Measurements from ENCODE around the gene PLCB4.

Gene PLCB4

DNA sequence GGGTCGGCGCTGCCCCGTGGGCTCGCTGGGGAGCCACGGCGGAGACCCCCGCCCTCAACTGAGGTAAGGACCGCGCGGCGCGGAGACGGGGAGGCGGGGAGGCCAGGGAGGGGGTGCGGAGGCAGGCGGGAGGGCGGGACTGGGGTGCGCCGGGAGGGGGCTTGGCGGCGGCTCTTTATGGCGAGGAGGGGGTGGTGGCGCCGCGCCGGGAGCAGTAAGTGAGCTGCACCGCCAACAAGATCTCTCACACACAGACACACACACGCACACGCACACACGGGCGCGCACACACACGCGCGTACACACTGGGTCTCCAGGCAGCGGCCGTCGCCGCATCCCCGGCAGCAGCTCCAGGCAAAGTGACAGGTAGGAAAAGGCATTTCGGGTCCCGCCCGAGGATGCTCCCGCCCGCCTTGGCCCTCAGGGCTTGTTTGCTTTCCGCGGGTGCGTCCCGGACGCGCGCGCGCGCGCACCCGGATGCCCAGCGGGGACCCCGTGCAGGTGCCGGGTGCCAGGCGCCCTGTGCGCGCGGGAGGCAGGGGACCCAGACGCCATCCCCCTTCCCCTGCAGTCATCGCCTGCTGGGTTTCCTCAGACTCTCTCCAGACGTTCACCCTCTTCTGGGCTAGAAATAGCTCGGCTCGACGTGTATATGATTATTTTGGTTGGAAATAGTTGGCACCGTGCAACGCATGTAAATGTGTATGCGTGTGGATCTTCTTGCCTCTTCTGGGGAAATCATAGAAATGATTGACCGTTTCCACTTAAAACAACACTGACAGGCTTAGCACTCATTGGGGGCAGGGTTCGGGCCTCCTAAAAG, at the start of gene PLCB4:
PLCB4 (plus strand) TSS at position 247 of the 823 bp plus-strand sequence. CDS start 238,728 bp downstream, outside the sequence.
- no peak within 1 kb of the TSS for H3K27ac Mint-ChIP-seq
- ATAC-seq: no peak
- DNase-seq (ENCODE audit: low spot score in 2 of 2): no peak
- H3K4me1 Mint-ChIP-seq: no peaks in the 10 kb centered on the region
- no peak within 1 kb of the TSS for H3K4me3 Mint-ChIP-seq
- no peaks in the 10 kb centered on the region for H3K36me3 Mint-ChIP-seq
- peaks cover 9% of the 10 kb centered on the region for H3K9me3 Mint-ChIP-seq

DNA sequence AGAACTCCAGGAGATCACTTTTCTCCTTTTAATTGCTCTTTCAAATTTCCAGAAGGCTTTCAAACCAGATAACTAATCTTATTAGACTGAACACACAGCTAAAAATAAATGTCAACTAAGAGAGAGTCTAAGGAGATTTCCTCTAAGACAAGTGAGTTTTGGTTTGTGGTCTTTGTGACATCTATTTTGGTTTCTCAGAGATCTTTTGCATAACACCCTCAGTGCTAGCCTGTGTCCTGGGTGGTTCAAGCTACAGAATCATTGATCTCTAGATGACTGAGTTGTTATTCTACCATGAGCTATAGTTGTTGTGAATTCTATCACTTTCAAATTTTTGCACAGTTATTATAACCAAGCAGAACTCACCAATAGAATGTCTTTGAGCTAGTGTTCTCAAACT, 49.1 kb upstream of the PLCB4 start:
- Mint-ChIP-seq H3K9me3 (peaks cover 9% of the 10 kb centered on the region), H3K4me1 (no peaks in the 10 kb centered on the region), H3K27ac (no peak overlapping the region), H3K4me3 (no peak overlapping the region), H3K36me3 (no peaks in the 10 kb centered on the region)
- DNase-seq (ENCODE audit: low spot score in 2 of 2): no peak
- no peak for ATAC-seq

DNA sequence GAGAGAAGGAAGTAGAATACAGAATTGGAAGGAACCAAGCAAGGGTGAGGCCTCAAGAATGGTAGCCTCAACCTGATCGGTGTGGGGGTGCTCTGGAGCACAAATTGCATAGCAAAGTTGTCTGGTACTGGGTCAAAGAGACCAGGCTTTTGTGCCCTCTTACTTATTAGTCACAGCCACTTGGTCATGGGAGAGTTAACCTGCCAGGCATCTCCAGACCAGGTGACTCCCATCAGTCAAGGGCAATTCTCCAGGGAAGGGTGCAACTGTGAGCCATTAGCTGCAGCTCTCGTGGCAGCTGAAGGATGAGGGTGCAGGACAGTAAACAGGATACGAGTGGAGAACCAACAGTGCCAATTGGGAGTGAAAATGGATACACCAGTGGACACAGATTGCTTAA, 47.7 kb upstream of the PLCB4 start:
- H3K9me3 Mint-ChIP-seq: peaks cover 9% of the 10 kb centered on the region
- no peaks in the 10 kb centered on the region for H3K4me1 Mint-ChIP-seq
- no peak for ATAC-seq
- no peak for DNase-seq (ENCODE audit: low spot score in 2 of 2)
- no peaks in the 10 kb centered on the region for H3K36me3 Mint-ChIP-seq
- no peak overlapping the region for H3K4me3 Mint-ChIP-seq
- H3K27ac Mint-ChIP-seq: no peak overlapping the region

DNA sequence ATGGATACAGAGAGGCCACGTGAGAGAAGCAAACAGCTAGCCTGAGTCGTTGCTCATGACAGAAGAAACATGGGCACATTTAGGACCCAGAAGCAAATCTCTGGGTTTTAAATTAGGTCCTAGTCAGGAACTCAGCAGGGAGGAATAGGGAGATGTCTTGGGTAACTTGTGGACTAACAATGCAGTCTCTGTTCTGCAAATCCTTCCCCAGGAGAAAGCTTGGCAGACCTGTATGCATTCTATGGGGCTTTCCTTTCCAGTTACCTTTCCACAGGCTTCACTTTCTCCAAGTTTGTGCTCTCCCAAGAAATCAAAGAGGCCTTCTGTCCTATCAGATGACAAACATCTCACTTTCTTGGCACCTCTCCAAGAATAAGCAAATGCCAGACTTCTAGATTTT, 47.2 kb upstream of the PLCB4 start:
- Mint-ChIP-seq H3K4me3 (no peak overlapping the region), H3K9me3 (peaks cover 9% of the 10 kb centered on the region), H3K27ac (no peak overlapping the region), H3K36me3 (no peaks in the 10 kb centered on the region), H3K4me1 (no peaks in the 10 kb centered on the region)
- DNase-seq (ENCODE audit: low spot score in 2 of 2): no peak
- ATAC-seq: no peak

DNA sequence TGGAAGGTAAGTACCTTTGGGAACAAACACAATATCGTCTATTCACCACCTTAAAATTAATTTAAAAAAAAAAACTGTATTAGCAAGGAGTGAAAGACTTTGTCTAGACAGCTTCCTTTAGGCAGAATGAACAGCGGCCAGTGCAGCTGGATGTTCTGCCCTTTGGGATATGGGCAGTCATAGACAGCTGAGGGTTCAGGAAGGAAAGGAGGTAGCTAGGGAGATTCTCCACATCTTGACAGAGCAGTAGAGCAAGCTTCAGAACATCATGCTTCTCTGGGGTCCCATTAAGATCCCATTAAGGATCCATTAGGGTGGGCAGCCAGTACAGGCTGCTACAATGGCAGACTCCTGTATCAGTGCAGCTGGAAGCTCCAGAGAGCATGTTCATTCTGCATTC, 46.5 kb upstream of the PLCB4 start:
- H3K9me3 Mint-ChIP-seq: peaks cover 9% of the 10 kb centered on the region
- H3K36me3 Mint-ChIP-seq: no peaks in the 10 kb centered on the region
- ATAC-seq (no peak), DNase-seq (ENCODE audit: low spot score in 2 of 2) (no peak)
- no peaks in the 10 kb centered on the region for H3K4me1 Mint-ChIP-seq
- H3K4me3 Mint-ChIP-seq: no peak overlapping the region
- no peak overlapping the region for H3K27ac Mint-ChIP-seq

DNA sequence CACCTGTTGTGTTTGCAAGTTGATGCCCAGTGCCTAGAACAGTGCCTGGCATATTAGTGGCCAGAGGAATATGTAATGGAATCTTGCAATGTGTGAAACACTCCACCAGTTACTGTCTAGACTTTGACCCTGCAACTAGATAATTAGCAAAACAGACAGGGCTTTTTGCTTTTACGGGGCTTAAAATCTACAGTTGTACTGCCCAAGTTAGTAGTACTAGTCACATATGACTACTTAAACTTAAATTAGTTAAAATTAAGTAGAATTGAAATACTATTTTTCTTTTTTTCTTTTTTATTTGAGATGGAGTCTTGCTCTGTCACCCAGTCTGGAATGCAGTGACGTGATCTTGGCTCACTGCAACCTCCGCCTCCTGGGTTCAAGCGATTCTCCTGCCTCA, 44.3 kb upstream of the PLCB4 start:
- Mint-ChIP-seq H3K27ac (no peak overlapping the region), H3K9me3 (peaks cover 9% of the 10 kb centered on the region), H3K4me1 (no peaks in the 10 kb centered on the region), H3K4me3 (no peak overlapping the region), H3K36me3 (no peaks in the 10 kb centered on the region)
- DNase-seq (ENCODE audit: low spot score in 2 of 2) (no peak), ATAC-seq (no peak)

DNA sequence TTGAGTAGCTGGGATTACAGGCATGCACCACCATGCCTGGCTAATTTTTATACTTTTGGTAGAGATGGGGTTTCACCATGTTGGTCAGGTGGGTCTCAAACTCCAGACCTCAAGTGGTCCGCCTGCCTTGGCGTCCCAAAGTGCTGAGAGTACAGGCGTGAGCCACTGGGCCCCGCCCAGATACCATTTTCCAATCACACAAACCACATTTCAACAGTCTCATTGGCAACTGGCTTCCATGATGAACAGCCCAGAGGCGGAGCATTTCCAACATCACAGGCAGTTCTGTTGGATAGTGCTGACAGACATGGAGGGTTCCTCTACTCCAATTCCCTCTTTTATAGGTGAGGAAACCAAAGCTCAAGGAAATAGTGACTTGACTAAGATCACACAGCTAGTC, 43.9 kb upstream of the PLCB4 start:
- Mint-ChIP-seq H3K4me1 (no peaks in the 10 kb centered on the region), H3K4me3 (no peak overlapping the region), H3K9me3 (peaks cover 9% of the 10 kb centered on the region), H3K36me3 (no peaks in the 10 kb centered on the region), H3K27ac (no peak overlapping the region)
- DNase-seq (ENCODE audit: low spot score in 2 of 2) (no peak), ATAC-seq (no peak)

DNA sequence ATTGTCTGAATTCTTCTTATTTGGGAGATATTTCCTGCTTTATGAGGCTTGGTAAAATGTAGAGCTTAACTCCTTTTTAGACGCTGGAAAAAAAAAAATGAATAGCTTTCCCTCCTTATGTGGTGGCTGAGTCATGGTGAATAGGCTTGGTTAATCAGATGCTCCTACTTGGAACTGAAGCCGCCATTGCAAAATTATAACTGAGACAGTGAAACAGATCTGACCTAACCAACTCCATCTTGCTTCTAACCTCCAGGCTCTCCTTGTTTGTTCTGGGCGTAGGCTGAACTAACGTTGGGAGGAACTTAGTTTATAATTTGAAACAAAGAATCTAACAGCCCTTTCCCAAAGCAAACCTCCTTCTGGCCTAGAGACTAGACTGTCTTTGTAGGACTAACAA, 43.2 kb upstream of the PLCB4 start:
- no peak for ATAC-seq
- DNase-seq (ENCODE audit: low spot score in 2 of 2): no peak
- Mint-ChIP-seq H3K27ac (no peak overlapping the region), H3K4me1 (no peaks in the 10 kb centered on the region), H3K36me3 (no peaks in the 10 kb centered on the region), H3K4me3 (no peak overlapping the region), H3K9me3 (peaks cover 9% of the 10 kb centered on the region)

DNA sequence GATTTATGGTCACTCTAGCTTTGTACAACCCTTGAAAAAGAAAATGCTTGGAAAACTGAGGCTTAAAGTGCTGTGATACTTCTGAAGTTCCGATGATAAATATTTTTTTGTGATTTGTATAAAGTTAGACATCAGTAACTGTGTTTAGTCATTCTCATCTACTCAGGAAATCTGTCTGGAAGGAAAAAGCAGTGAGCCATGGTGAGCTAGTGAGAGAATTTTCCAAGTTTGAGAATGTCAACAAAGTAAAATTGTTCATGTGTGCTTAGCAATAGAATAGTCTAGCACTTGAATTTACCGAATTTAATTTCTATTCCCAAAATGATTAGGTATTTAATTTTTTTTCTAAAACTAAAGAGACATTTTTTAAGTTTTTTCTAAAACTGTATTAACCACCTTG, 41.3 kb upstream of the PLCB4 start:
- no peaks in the 10 kb centered on the region for H3K4me1 Mint-ChIP-seq
- no peaks in the 10 kb centered on the region for H3K36me3 Mint-ChIP-seq
- no peak for DNase-seq (ENCODE audit: low spot score in 2 of 2)
- ATAC-seq: no peak
- H3K4me3 Mint-ChIP-seq: no peak overlapping the region
- peaks cover 4% of the 10 kb centered on the region for H3K9me3 Mint-ChIP-seq
- no peak overlapping the region for H3K27ac Mint-ChIP-seq

DNA sequence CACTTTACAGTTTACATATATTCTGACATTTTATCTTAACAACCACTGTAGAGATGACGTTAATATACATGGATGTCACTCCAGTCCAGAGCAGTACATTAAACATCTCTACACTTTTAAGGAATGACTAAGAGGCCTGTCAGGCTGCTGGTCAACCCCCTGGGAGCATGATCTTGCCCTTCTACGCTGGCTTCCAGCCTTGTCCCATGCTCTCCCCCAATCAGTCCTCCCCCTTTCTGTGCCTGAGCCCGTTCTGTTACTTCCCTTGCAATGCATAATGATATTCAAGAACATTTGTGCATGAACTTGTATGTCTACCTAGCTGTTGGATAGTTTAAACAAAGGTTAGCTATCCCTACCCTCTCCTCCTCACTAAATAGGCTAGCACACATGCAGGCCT, 40.5 kb upstream of the PLCB4 start:
- ATAC-seq (no peak), DNase-seq (ENCODE audit: low spot score in 2 of 2) (no peak)
- Mint-ChIP-seq H3K9me3 (peaks cover 7% of the 10 kb centered on the region), H3K4me3 (no peak overlapping the region), H3K36me3 (no peaks in the 10 kb centered on the region), H3K4me1 (no peaks in the 10 kb centered on the region), H3K27ac (no peak overlapping the region)

DNA sequence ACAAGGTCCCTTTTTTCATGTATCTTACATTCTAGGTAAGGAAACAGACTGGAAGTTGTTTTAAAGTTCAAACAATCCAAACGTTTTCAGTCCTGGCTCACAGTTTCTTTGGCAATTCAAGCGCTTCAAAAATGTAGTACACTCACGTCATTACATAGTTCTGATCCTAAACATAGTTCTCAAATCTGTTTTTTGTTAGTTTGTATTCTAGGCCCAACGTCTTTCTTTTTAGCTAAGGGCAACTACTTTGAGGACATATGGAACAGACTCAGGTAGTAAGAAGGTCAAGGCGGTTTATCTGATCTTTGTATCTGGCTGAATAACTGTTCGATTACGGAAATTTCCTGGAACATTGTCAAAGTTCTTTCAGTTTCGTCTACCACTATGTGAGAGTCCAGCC, 36.9 kb upstream of the PLCB4 start:
- Mint-ChIP-seq H3K36me3 (no peaks in the 10 kb centered on the region), H3K9me3 (peaks cover 3% of the 10 kb centered on the region), H3K4me3 (no peak overlapping the region), H3K4me1 (no peaks in the 10 kb centered on the region), H3K27ac (no peak overlapping the region)
- DNase-seq (ENCODE audit: low spot score in 2 of 2) (no peak), ATAC-seq (no peak)

DNA sequence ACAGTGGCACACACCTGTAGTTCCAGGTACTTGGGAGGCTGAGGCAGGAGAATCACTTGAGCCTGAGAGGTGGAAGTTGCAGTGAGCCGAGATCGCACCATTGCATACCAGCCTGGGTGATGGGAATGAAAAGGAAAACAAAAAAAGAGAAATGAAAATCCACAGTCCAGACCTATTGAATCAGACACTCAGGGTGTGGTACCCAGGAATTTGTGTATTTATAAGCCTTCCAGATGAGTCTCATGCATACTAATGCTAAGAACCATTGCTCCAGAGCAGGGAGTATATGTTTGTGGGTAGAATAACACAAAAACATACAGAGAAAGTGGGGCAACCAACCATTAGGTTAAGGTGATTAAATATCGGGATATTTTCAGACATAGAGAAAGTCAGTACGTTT, 36.1 kb upstream of the PLCB4 start:
- H3K4me1 Mint-ChIP-seq: no peaks in the 10 kb centered on the region
- DNase-seq (ENCODE audit: low spot score in 2 of 2) (no peak), ATAC-seq (no peak)
- H3K27ac Mint-ChIP-seq: no peak overlapping the region
- H3K36me3 Mint-ChIP-seq: no peaks in the 10 kb centered on the region
- no peak overlapping the region for H3K4me3 Mint-ChIP-seq
- peaks cover 3% of the 10 kb centered on the region for H3K9me3 Mint-ChIP-seq

DNA sequence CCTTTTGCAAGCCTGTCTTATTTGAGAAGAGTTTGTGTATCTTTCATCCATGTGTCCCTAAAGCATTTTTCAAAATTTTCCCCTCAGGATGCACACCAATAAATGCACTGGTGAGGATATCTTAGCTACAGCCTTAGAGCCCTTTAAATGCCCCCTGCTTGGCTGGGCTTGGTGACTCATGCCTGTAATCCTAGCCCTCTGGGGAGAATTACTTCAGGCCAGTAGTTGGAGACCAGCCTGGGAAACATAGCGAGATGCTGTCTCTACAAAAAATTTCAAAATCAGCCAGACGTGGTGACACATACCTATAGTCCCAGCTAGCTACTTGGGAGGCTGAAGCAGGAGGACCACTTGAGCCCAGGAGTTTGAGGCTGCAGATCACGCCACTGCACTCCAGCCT, 33.8 kb upstream of the PLCB4 start:
- ATAC-seq (no peak), DNase-seq (ENCODE audit: low spot score in 2 of 2) (no peak)
- Mint-ChIP-seq H3K9me3 (peaks cover 7% of the 10 kb centered on the region), H3K4me1 (no peaks in the 10 kb centered on the region), H3K36me3 (no peaks in the 10 kb centered on the region), H3K4me3 (no peak overlapping the region), H3K27ac (no peak overlapping the region)

DNA sequence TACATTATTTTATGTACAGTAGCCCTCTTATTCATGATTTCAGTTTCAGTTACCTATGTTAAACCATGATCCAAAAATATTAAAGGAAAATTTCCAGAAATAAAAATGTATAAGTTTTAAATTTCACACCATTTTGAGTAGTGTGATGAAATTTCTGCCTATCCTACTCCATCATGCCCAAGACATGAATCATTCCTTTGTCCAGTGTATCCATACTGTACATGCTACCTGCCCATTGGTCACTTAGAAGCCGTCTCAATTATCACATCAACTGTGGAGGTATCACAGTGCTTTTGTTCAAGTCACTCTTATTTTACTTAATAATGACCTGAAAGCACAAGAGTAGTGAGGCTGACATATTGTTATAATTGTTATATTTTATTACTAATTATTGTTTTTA, 32.3 kb upstream of the PLCB4 start:
- Mint-ChIP-seq H3K36me3 (no peaks in the 10 kb centered on the region), H3K4me1 (no peaks in the 10 kb centered on the region)

DNA sequence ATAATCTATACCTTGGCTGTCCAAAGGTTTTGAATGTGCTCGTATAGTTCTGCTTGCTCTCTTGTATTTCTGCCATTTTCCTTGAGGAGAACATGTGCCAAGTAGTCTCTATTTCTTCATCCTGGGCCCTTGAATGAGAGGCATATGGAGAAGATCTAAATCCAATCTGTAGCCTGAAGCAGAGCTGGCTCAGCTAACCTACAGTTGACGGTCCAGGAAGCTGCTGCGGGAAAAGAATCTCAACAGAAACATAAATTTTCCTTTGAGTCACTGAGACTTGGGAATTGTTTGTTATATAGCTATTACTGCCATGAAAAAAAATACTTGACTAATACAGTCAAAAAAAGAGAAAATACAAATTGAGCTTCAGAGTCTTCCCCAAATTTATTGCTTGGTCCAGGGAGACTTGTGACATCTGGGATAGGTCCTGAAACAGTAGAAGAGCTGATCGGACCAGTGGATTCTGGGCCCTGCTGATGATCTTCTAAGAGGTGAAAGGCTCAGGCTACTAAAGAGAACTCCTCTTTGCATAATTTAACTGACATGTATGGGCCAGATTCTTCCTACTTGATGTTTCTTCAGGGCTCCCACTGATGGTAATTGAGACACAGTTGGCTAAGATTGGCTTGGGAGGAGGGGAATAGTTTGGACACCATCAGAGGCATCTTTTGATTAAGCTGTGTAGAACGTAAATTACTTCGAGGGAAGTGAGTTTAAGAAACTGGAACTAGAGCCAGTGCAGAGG, 29.9 kb upstream of the PLCB4 start:
- no peaks in the 10 kb centered on the region for H3K36me3 Mint-ChIP-seq
- H3K4me3 Mint-ChIP-seq: no peak overlapping the region
- no peaks in the 10 kb centered on the region for H3K4me1 Mint-ChIP-seq
- ATAC-seq (no peak), DNase-seq (ENCODE audit: low spot score in 2 of 2) (no peak)
- peaks cover 4% of the 10 kb centered on the region for H3K9me3 Mint-ChIP-seq
- no peak overlapping the region for H3K27ac Mint-ChIP-seq

More for the DNA sequence above, 32.3 kb upstream of the PLCB4 start:
- peaks cover 7% of the 10 kb centered on the region for H3K9me3 Mint-ChIP-seq
- H3K27ac Mint-ChIP-seq: no peak overlapping the region
- no peak for ATAC-seq
- H3K4me3 Mint-ChIP-seq: no peak overlapping the region
- DNase-seq (ENCODE audit: low spot score in 2 of 2): no peak

DNA sequence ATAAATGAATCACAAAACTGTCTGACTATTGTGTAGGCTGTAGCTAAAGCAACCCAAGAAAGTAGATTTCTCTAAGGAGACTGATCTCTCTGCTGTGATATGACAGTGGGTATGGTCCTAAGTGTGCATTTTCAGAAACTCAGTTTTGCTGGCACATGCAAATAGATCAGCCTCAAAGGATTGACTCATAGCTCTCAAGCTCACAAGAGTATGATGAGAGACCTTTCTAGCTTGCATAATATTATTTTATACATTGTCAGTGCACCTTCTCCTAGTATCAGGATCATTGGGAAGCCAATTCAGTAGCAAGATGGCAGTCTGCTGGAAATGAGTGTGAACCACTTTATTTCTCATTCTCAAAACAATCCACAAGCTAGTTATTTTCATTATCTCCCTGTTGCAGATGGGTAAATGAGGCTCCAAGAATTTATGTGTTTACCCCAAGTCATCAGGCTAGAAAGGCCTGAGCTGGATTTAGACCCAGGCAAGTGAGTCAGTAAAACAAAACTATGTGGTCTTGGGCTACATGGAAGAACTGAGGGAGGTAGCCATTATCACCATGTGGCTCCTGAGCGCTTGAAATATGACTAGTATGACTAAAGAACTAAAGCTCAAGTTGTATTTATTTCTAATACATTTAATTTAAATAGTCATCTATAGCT, 27.9 kb upstream of the PLCB4 start:
- H3K36me3 Mint-ChIP-seq: no peaks in the 10 kb centered on the region
- H3K27ac Mint-ChIP-seq: no peak overlapping the region
- H3K4me1 Mint-ChIP-seq: no peaks in the 10 kb centered on the region
- DNase-seq (ENCODE audit: low spot score in 2 of 2): no peak
- peaks cover 4% of the 10 kb centered on the region for H3K9me3 Mint-ChIP-seq
- H3K4me3 Mint-ChIP-seq: no peak overlapping the region
- ATAC-seq: no peak
